ENCODE data around the gene SLC4A1AP. TPM values are rescaled to one million over a fixed set of nuclear protein-coding genes. Genes with fewer than 3 reads are reported as not detected.

The SLC4A1AP gene
- total RNA-seq, 1 experiment from 2014 or later, result 46.3 TPM

DNA sequence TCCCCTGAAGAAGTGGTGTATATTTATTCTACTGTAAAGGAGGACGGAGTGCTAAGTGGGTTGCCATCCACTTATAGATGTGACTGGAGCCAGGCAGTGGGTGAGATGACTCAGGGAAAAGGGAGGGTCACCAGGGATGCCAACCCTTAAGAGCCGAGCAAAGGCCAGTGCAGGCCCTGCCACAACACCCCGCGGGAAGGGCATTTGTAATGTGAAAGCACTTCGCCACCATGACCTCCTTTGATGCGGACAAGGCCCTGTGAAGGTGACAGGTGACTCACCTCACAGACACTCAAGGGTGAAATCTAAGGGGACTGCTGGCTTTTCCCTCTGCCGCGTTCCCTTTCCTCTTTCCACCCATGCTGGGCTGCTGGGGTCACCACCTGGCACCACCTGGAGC lies 57.6 kb downstream of the SLC4A1AP start:
- DNase-seq (ENCODE audit: low read depth), result peak; percentile 64

DNA sequence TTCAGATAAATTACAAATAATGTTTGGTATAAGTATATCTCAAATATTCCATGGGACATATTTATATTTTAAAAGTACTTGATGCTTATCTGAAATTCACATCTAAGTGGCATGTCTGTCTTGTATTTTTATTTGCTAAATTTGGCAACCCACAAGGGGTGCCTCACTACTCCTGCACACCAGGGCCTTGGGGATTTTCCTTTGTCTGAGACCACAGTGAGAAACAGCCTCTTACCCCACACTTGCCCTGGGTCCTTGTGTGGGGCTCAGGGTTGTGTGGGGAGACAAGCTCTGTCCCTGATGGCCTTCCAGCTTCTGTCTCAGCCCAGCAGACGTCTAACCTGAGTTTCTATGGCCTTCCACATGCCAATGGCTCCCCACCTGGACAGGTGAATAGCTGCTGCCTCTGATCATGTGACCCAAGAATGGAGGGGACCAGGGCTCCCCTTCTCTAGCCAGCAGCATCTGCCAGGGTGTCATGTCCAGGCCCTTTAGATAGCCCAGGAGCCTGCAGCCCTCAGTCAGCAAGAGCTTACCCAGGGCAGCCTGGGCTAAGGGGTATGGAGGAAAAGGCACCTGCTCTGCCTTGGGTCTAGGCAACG lies 58.3 kb downstream of the SLC4A1AP start:
- DNase-seq (ENCODE audit: low read depth), result no peak

DNA sequence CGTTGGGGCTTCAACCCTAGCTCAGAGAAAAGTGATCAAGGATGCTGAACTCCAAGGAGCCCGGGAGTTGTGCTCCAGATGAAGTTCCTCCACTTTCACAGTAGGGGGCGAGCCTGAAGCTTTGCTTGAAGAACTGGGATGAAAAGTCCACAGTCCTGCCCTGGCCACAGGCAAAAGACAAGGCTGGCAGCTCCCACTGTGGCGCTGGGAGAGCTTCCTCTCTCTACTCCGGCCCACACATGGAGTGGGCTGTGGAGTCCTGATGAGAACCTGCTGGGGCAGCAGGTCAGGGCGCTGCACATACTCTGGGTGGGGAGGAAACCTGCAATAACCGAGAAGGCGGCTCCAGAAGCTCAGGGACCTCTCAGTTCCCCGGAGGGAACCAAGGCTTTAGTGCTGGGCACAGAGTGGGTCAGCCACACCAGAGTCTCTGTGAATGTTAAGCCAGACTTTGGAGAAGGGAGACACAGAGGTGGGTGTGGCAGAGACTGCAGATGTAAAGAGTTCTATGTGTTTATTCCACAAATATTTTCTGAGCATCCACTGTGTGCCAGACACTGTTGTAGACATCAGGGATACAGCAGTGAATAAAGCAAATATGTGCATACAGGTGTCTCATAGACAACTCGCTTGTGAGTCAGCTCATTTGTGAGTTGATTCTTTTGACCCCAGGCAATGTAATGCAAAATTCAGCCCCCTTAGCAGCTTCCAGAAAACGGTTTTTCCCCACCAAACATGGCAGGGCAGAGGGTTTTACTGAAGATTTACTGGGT lies 59.9 kb downstream of the SLC4A1AP start:
- DNase-seq (ENCODE audit: low read depth), result peak; percentile 68

DNA sequence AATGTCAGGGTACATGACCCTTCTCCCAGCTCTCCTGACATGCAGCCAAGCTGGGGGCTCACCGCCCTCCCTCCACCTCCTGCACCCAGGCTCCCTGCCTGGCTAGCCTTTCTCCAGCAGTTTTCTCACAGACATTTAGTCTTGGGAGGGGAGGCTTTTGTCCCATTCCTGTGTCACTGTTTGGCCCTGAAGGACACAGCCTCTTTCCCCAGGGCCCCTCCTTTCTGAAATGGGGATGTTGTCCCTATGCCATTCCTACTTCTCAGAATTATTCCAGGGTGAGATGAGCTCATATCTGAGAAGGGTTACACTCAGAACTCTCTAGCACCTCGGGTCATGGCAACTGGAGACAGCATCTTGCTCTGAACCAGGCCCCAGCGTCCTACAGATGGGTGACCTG lies 60.5 kb downstream of the SLC4A1AP start:
- DNase-seq (ENCODE audit: low read depth), result no peak

DNA sequence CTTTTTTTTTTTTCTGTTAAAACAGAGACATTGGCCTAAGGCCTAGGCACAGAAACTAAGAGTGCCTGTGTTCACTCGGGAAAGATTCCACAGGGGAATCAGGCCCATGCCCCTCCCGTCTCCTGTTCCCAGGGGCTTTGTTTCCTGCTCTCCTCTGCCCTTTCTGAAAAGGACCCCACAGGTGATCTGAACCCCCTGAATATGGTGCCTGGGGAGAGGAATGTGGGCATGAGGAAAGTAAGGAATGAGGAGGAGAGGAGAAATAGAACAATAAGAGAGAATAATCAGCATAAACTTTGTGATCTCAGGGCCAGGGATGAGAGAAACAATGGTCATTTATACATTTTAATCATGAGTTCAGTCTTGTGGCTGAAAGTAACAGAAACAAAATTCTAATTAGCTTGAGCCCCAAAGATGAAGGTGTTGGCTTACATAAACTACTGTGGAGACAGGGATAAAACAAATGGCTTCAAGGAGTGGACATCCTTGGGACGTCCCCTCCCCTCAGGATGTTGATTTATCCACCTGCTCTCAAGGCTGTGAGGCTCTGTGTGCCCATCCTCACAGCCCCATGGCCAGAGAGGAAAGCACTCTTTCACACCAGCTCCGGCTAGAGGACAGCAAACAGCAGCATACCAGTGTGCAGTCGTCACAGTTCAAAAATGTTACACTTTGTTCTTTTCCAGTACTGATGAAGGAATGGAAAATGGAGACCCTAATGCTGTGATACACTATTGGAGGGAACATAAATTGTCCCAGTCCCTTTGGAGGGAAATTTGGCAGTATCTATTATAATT lies 61.4 kb downstream of the SLC4A1AP start:
- no peak for DNase-seq (ENCODE audit: low read depth)

DNA sequence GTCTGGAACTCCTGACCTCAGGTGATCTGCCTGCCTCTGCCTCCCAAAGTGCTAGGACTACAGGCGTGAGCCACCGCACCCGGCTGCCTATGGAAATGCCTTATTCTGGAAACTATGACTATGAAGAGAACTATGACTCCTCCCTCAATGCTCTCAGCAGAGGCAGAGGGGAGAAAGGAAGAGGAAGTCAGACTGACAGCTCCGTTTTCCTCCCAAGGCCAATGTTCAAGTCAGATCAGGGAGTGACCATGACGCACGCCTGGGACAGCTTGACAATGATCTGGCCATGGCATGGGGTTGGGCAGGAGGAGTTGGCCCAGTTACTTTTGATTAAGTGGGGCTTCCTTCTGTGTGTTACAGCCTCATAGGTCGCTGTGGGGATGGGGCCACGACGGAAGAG lies 63.6 kb downstream of the SLC4A1AP start:
- no peak for DNase-seq (ENCODE audit: low read depth)

DNA sequence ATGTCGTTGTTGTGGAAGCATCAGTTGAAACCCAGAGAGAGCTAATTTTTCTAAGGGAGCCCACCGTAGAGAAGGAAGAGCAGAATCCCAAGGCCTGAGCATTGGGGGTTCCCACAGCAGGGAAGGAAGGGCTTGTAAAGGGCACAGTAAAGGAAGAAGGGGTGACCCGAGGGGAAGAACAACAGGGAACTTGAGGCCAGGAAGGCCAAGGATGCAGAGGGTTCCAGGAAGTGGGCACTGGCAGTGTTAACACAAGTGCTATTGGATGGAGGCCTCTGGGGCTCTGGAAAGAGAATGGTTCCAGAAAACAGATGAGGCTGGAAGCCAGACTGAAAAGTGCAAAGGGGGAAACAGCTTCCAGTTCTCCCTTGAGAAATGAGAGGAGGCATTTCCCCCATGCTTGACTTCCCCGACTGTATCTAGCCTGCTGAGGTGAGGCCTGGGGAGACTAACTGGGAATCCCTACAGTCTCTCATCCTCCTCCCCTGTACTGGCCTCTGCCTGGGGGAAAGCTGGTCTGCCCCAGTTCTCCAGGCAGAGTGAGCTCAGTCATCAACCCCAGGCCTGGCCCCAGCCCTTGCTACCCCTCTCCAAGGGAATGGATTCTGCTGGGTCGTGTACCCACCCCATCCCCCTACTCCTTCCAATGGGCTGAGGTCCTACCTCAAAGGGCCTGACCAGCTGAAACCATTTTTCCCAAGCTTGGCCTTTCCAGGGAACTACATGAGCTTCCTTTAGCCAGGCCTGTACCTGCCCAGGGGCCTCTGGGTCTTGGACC lies 64.6 kb downstream of the SLC4A1AP start:
- no peak for DNase-seq (ENCODE audit: low read depth)

DNA sequence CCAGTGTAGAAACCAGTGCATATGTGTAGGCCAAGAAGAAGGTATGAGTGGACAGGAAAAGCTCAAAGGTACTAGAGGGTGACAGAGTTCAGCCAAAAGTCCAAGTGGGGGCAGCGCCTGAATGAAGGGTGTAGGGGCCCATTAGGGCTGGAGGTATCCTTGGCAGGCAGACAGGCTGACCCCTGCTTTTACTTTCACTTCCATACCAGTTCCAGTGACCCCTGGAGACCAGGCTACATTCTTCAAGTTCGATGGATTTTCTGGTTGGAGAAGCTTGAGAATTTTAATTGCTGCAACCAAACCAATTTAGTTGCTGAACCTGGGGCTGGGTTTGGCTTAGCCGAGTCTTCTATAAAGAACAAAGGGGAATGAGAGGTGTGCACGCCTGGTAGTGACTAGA lies 65.5 kb downstream of the SLC4A1AP start:
- DNase-seq (ENCODE audit: low read depth), result no peak

DNA sequence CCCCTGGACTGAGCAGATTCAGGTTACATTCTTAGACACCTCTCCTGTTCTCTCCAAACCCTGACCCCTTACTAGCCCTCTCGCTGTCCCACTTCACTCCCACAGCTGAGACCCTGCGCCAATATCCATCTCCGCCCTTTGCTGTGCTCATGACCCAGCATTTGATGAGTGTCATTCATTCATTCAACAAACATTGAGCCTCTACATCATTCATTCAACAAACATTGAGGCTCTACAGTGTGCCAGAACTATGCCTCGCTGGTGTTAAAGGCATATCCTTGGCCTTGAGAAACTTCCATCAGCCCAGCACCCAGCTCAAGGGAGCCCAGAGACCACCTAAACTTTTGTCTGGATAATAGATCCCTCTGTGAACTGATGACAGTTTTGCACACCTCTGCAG lies 65.9 kb downstream of the SLC4A1AP start:
- DNase-seq (ENCODE audit: low read depth), result no peak

DNA sequence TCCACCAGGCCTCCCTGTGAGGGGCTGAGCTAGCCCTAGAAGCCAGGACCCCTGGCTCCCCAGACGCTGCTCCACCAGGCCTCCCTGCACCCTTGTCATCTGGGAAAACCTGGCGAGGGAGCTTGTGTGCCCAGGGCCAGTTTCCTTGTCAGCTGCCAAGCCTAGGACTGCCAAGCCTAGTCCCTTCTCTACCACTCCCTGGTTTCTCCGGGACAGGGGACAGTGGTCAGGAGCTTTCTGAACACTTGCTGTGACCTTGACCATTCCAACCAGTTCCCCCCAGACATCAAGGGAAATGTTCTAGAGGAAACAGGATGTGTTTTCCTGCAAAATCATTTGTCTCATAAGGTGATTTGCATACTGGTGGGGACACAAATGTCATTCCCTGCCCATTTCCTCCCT lies 66.6 kb downstream of the SLC4A1AP start:
- DNase-seq (ENCODE audit: low read depth), result no peak

DNA sequence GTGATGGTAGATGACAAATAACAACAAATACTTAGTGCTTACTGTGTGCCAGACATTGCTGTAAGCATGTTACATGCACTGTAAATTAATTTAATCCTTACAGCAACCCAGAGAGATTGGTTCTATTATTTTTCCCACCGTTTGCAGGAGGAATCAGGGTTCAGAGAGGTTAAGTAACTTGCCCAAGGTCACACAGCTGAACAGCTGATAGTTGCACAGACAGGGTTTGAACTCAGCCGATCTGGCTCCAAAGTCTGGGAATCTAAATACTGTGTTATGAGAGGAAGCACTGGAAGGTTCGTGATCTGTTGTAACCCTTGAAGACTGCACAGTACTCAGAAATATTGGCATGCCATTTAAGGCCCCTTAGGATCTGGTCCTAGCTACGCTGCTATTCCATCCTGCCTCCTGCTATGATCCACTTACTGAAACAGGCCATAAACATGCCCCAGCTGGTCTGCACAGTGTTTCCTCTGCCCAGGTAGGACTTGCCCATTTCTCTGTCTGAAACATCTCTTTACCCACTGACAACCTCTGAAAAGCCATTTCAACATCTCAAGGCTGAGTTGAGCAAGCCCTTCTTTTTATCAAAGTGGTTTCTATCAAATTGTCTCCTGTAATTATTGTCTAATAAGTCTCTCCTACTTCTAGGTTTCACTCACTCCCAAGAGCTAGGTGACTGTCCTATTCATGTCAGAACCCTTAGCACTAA lies 67.4 kb downstream of the SLC4A1AP start:
- DNase-seq (ENCODE audit: low read depth), result no peak

DNA sequence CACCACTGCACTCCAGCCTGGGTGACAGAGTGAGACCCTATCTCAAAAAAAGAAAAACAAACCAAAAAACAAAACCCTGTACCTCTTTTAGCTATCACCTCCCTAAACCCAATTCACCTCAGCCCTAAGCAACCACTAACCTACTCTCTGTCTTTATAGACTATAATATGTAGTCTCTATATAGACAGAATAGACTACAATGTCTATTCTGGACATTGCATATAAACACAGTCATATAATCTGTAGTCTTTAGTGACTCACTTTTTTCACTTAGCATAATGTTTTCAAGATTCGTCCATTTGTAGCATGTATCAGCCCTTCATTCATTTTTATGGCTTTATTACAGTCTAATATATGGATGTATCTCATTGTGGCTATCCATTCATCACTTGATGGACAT lies 70.6 kb downstream of the SLC4A1AP start:
- DNase-seq (ENCODE audit: low read depth), result no peak

DNA sequence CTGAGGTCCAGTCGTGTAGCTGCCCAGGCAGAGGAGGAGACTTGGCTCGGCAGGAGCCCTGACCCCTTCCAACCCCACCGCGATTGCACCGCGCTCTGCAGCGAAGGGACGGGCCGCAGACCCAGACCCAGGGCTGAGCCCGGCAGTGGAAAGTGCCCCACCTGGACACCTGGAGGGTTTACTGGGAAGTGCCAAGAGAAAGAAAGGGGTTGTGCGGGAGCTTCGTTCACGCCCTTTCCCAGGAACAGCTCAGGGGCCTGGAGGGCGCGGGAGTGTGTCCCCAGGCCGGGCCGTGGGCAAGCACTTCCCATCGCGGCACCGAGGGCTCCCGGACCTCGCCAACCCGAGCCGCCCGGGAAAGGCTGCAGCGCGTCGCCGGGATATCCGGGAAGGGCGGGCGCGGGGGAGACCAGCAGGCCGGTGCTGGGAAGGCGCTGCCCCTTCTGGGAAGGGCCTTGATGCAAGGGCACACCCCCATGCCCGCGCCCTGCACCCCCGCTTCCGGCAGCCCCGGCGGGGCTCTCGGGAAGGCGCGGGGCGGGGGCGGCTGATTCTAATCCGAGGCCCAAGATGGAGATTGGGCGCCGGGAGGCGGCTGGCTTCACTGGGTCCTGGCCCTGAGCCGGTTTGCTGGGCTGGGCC lies 71.7 kb downstream of the SLC4A1AP start:
- peak; percentile 83 for DNase-seq (ENCODE audit: low read depth)

DNA sequence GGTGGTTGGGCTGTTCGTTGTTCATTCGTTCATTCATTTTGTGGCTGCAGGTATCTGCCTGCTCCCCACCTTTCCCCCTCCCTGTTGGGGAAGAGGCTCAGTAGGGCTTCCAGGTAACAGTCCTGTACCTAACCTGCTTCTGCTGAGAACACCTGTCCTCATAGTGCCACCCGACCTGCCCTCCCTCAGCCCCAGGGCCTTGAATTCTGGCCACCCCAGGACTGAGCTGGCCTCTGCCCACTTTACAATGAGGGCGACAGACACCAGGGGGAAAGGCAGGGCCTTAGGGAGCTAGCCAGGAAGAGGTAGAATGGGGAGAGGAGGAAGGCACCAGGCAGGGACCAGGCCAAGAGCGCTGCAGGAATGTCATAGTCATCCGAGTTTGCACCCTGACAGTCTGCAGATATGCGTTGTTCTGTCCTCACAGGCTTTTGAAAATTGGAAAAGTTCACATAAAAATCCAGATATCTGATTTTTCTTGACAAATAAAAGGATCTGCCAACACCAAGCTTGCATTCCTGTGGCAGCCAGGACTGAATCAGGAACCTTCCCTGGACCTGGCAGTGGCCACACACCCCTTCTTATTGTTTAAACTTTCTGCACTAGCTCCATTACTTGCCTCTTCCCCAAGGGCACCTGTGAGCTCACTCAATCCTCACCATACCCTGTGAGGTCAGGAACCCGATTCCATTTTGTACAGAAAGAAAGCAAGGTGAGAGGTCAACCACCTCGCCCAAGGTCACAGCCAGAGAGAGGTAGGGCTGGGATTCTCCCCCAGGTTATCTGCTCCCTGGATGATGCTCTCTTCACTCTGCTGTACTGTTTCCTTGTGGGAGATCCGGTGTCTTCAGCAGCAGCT lies 72.6 kb downstream of the SLC4A1AP start:
- DNase-seq (ENCODE audit: low read depth), result no peak

DNA sequence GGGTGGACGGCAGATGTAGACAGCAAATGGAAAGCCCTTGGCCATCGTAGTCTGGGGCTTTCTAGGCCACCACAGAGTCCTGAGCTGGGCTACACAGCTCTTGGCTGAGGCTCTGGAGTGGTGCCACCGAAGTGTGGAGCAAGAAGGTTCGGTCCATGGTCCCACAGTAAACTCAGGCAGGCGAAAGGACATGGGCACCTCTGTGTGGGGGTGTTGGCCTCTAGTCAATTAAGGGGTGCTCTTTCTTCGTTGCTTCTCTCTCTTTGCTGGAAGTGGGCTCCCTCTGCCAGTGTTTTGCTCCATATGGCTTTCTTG lies 73.2 kb downstream of the SLC4A1AP start:
- no peak for DNase-seq (ENCODE audit: low read depth)

DNA sequence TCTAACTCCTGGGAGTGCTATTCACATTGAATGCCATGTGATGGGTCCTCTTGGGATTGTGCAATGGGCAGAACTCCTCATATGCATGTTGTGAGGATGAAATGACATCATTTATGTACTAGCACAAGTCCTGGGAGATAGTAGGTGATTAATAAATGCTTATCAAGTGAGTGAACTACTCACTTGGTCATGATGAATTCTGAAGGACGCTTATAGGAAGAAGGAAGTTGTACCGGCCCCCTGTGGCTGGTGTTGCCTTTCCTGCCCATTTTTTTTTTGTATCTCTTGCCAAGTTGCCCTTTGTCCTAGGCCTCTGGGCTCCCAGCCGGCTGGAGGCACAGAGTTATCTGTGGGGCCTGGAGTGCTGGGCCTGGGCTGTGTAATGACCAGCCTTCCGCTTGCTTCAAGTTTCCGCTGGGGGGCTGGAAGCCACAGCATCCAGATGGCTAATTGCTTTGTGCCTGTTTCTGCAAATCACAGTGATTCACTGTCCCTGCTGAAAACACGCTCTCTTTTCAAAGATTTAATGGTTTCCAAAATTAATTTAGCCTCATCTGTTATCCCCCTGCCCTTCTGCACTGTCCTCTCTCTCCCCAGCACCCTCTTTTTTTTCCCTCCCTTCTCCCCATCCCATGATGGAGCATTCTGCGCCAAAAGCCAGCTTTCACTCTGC lies 74.1 kb downstream of the SLC4A1AP start:
- DNase-seq (ENCODE audit: low read depth), result peak; percentile 73

DNA sequence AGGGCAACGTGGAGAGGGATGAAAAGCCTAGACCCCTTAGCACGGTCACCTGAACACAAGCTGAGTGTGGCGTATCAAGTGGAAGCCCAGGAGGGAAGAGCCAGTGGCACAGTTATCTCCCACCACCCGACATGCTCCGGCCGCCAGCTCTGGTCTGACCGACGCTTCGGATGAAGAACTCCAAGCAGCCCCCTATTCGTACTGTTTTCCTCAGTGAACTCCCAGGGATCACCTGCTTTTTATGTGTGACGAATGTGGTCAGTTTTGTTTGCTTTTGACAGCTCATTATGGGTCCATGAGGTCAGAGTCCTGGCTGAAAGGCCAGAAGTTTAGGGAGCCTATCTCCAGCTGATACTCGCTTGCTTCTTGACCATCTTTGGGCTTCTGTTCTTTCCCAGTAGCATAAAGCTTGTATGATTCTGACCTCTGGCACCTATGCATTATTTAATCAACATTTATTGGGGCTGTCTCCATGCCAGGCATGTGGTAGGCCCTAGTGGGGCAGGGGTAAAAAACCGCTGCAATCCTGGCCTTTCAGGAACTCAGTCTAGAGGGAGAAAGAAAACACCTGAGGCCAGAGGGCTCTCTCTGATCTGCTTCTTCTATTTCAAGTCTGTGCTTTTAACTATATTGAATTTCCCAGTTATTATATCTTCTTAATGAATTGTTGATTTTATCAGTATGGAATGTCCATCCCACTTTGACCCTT lies 74.8 kb downstream of the SLC4A1AP start:
- no peak for DNase-seq (ENCODE audit: low read depth)

DNA sequence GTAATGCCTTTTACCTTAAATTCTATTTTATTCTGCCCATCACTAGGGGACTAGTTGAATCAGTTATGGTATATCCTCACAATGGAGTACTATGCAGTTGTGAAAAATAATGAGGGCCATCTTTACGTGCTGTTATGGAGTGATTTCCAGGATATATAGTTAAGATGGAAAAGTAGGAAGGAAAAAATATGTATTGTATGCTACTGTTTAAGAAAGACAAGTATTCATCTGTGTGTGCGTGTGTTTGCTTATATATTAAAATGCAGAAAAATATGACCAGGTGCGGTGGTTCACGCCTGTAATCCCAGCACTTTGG lies 75.3 kb downstream of the SLC4A1AP start:
- DNase-seq (ENCODE audit: low read depth), result no peak

DNA sequence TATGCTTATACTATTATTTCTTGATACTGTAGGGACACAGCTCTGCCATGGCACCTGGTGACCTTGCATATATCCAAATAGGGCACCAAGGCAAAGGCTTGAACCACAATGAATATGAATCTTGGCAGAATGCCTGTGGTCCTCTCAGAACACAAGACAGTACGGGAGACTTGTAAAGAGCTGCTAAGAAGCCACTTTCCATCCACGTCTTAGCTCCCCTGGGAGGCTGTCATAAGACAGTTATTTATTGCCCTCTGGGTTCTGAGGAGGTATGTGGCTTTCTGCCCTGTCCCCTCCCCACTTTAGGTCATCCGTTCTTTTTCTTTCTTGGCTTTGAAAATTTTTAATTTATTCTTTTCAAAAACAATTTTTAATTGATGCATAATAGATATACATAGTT lies 78.0 kb downstream of the SLC4A1AP start:
- DNase-seq (ENCODE audit: low read depth), result no peak
